T-helper 17 cell (primary cell): ENCODE data around the gene MRPS2. TPM values are rescaled to one million over a fixed set of nuclear protein-coding genes. Genes with fewer than 3 reads are reported as not detected.
A peak's percentile ranks its signal among the peaks of the same experiment; 100 is the strongest.

Experiments used
- ATAC-seq: fragments of 150-1000 bp; cut with Tn5 transposase; 2 replicates; pipeline ENCODE4 v1.10.0; 2021; ENCODE audit warnings: mild to moderate bottlenecking, moderate library complexity
- DNase-seq, 3 donors: peaks; one replicate each; pipeline versions ENCODE4 v3.0.0 to v3.0.0-alpha.2; 2020 to 2021
- H3K9me3 ChIP-seq: one replicate; pipeline ENCODE4 v1.7.0; 2013; ENCODE audit warnings: low read length, mild to moderate bottlenecking; ENCODE audit not compliant: control insufficient read depth, poor library complexity, severe bottlenecking
- H3K27ac Mint-ChIP-seq: one replicate; pipeline ENCODE4 v1.8.0; 2022; ENCODE audit warnings: mild to moderate bottlenecking, moderate library complexity, mixed read lengths
- H3K27me3 Mint-ChIP-seq: one replicate; pipeline ENCODE4 v1.8.0; 2022; ENCODE audit warnings: mixed read lengths
- H3K36me3 Mint-ChIP-seq: one replicate; pipeline ENCODE4 v1.8.0; 2022; ENCODE audit warnings: low read depth, mixed read lengths
- H3K4me1 Mint-ChIP-seq: one replicate; pipeline ENCODE4 v1.8.0; 2022; ENCODE audit warnings: mild to moderate bottlenecking, mixed read lengths
- H3K4me3 Mint-ChIP-seq: one replicate; pipeline ENCODE4 v1.8.0; 2022; ENCODE audit warnings: mild to moderate bottlenecking, moderate library complexity, mixed read lengths
- total RNA-seq, 4 donors: library from RNA in 2 of 4; stranded (reverse) in 2 of 4; gene quantifications; one replicate each; pipeline ENCODE4 v1.2.3 and lab custom pipeline; 2022 to 2026

Gene MRPS2
- total RNA-seq, 2 donors from 2014 or later: 22.3 to 25.0 TPM

DNA sequence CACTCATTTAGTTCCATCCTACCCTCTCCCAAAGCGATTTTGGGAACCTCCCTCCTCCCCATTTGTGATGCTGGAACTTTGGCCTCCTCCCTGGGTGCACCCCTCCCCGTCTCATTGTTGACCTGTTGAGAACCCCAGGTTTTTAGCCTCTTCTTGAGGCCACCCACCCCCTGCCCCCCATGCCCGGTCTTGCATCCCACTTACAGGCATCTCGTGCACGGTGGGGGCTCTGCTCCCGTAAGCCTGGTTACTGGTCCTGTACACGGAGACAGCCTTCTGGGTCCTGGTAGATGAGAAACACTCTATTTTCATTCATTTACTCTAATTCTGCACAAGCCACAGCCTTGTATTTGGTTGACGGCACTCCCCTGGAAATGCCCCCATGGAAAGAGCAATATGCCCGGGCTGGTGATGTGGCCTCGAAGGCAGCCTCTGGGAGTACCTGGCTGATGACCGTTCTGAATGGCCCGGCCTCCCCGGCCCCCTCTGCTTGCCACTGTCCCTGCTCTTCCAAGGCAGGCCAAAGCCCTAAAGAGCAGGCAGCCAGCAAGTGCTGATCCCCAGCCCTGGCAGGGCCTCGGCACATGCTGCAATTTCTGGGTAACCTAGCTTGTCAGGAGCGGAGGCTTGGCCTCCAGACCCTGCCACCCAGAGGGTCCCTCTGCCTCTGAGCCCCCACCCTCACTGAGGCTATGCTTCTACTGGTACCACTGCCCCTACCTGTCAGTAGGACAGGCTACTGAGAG is 1.9 kb upstream of the MRPS2 start:
- Mint-ChIP-seq H3K27me3 (peaks cover 8% of the 10 kb centered on the region), H3K27ac (no peak overlapping the region), H3K4me3 (peak overlapping the region; percentile 91), H3K36me3 (no peaks in the 10 kb centered on the region), H3K4me1 (peaks cover 7% of the 10 kb centered on the region)
- DNase-seq (no peak), ATAC-seq (no peak)
- no peaks in the 10 kb centered on the region for H3K9me3 ChIP-seq

DNA sequence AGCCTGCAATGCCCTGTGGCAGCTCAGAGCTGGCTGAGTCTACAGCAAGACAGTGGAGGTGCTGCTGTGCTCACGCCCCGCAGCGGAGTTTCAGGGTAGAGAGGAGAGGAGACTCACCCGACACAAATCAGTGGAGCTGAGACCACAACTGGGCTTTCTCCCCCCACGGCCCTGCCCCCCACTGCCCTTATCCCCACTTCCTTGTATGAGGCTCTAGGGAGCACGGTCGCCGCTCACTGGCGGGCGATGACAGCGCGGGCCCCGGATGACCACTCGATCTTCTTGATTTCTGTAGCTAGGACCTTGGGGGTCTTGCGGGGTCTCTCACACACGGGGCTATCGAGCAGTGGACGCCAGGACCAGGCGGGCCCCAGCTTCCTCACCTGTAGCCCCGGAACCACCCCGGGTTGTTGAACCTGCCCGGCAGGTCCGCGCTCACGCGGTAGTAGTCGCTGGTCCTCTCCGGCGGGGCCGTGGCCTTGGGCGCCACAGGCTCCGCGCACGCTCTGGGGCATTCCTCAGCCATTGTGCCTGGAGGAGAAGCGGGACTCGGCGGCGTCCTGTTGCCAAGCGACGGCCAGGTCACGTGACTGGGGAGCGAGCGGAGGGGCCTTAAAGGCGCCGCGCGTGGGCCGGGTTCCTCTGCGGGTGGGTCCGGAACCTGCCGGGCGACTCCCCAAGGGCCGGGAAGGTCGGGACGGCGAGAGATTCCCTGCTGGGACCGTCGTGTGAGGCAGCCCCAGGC is 984 bp upstream of the MRPS2 start:
- peak; percentile 82 to 87 (median 84) for DNase-seq
- H3K36me3 Mint-ChIP-seq: no peaks in the 10 kb centered on the region
- H3K27me3 Mint-ChIP-seq: peaks cover 8% of the 10 kb centered on the region
- ATAC-seq: peak; percentile 65
- peaks cover 7% of the 10 kb centered on the region for H3K4me1 Mint-ChIP-seq
- H3K9me3 ChIP-seq: no peaks in the 10 kb centered on the region
- H3K4me3 Mint-ChIP-seq: peak overlapping the region; percentile 91
- peak overlapping the region; percentile 21 for H3K27ac Mint-ChIP-seq

DNA sequence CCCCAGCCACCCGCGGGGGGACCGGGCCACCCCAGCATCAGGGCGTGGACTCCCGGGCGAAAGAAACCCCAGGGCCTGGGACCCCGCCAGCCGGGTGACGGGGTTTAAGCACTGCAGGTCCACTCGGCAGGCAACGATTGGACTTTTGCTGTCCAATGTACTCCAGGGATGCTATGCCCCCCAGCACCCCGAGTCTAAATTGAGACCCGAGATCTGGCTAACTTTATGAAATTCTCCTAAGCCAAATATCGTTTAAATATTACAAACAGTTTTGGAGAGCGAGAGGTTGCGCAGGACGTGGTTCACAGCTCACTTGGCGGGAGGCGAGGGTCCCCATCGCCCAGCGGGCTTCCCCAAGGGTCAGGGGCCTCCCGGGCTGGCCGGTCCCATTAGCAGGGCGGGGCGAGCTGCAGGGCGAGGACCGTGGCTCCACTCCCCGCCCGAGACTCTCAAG is 384 bp upstream of the MRPS2 start:
- H3K27me3 Mint-ChIP-seq: peaks cover 2% of the 10 kb centered on the region
- H3K36me3 Mint-ChIP-seq: no peaks in the 10 kb centered on the region
- ATAC-seq (peak; percentile 11), DNase-seq (no peak)
- peak overlapping the region; percentile 91 for H3K4me3 Mint-ChIP-seq
- H3K4me1 Mint-ChIP-seq: peaks cover 9% of the 10 kb centered on the region
- H3K27ac Mint-ChIP-seq: peak overlapping the region; percentile 71
- H3K9me3 ChIP-seq: no peaks in the 10 kb centered on the region

DNA sequence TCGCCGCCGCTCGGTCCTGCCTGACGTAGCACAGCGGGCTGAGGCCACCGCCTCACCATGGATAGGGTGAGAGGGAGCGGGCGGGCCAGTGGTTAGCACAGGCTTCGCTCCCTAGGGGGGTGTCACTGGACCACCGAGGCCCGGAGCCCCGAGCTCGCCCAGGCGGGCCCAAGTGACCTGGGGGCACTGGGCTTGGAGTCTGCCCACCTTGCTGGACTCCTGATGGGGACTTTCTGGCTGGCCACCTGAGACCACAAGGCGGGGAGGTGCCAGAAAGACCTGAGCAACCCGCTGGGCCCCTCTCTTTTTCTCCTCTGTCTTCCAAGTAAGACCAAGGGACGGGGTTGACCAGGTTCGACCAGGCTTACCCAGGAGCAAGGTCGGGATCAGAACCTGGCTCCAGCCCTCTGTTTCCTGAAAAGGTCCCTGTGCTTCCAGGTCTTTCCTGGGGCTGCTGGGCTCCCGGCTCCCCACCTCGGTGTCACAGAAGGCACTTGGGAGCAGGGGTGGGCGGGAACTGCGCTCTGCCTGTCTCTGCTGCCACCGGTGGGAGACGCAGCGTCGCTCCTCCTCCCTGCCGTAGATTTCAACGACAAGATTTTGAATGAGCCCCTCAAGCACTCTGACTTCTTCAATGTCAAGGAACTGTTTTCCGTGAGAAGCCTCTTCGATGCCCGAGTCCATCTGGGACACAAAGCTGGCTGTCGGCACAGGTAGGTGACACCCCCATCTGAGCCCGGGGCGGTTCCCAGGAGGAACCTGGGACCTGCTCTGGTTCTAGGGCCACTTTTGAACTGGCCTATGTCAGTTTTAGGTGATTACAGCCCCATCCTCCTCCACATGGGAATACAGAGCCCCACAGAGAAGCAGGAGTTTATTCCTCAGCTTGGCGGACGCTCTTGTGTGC is 1.0 kb downstream of the MRPS2 start:
- no peak for ATAC-seq

DNA sequence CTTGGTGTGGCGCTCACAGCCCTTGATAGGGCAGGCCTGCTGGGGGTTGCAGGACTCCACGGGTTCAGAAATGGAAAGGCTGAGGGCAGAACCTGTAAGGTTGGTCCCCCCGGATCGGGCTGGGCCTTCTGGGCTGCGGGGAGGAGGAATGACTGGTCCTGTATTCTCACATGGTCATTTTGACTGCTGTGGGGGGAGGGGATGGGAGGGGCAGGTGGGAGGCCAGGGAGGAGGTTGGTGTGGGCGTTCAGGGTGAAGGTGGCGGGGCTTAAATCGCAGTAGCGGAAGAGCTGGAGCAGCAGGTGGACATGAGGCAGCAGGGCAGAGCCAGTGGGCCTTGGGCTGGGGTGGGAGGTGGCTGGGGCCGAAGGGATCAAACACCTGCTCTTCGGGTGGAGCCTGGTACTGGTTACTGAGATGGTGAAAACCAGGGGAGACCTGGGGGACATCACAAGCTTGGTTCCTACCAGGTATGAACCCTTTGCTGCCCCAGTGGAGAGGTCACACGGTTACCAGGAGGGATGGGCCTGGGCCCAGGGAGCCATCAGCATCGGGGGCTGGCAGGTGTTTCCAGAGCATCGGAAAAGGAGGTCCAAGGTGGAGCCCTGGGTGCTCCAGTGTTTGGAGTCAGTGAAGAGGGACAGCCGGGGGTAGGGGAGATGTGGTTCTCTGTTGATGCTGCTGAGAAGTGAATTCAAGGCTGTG is 1.8 kb downstream of the MRPS2 start:
- DNase-seq (no peak), ATAC-seq (no peak)
- no peak overlapping the region for H3K27ac Mint-ChIP-seq
- H3K36me3 Mint-ChIP-seq: peaks cover 2% of the 10 kb centered on the region
- H3K27me3 Mint-ChIP-seq: no peaks in the 10 kb centered on the region
- H3K4me1 Mint-ChIP-seq: peaks cover 11% of the 10 kb centered on the region
- H3K4me3 Mint-ChIP-seq: peak overlapping the region; percentile 91
- H3K9me3 ChIP-seq: no peaks in the 10 kb centered on the region

More for the DNA sequence above, 1.0 kb downstream of the MRPS2 start:
- peak overlapping the region; percentile 91 for H3K4me3 Mint-ChIP-seq
- H3K4me1 Mint-ChIP-seq: peaks cover 11% of the 10 kb centered on the region
- no peak overlapping the region for H3K27ac Mint-ChIP-seq
- H3K9me3 ChIP-seq: no peaks in the 10 kb centered on the region
- no peaks in the 10 kb centered on the region for H3K27me3 Mint-ChIP-seq
- H3K36me3 Mint-ChIP-seq: no peaks in the 10 kb centered on the region
- DNase-seq: no peak

DNA sequence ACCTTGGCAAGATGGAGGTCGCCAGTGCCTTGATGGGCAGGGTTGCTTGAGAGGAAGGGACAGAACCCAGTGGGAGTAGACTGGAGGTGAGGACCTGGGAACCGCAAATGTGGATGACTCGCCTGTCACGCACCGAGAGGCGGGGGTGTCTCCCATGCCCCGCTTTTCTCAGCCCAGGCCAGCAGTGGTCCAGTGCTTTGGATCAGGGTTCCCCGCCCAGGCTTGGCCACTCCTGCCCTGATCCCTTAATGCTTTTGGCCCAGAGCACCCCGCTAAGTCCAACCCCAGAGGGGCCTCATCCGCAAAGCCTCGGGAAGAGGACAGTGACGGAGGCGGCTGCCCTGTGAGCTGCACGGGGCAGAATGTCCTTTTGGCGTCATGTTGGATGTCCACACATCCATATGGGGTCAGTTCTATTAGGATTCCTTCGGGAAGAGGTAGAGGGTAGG is 2.4 kb downstream of the MRPS2 start:
- no peaks in the 10 kb centered on the region for H3K9me3 ChIP-seq
- H3K27me3 Mint-ChIP-seq: no peaks in the 10 kb centered on the region
- DNase-seq: no peak
- no peak overlapping the region for H3K27ac Mint-ChIP-seq
- peaks cover 2% of the 10 kb centered on the region for H3K36me3 Mint-ChIP-seq
- no peak for ATAC-seq
- peaks cover 11% of the 10 kb centered on the region for H3K4me1 Mint-ChIP-seq
- peak overlapping the region; percentile 91 for H3K4me3 Mint-ChIP-seq

DNA sequence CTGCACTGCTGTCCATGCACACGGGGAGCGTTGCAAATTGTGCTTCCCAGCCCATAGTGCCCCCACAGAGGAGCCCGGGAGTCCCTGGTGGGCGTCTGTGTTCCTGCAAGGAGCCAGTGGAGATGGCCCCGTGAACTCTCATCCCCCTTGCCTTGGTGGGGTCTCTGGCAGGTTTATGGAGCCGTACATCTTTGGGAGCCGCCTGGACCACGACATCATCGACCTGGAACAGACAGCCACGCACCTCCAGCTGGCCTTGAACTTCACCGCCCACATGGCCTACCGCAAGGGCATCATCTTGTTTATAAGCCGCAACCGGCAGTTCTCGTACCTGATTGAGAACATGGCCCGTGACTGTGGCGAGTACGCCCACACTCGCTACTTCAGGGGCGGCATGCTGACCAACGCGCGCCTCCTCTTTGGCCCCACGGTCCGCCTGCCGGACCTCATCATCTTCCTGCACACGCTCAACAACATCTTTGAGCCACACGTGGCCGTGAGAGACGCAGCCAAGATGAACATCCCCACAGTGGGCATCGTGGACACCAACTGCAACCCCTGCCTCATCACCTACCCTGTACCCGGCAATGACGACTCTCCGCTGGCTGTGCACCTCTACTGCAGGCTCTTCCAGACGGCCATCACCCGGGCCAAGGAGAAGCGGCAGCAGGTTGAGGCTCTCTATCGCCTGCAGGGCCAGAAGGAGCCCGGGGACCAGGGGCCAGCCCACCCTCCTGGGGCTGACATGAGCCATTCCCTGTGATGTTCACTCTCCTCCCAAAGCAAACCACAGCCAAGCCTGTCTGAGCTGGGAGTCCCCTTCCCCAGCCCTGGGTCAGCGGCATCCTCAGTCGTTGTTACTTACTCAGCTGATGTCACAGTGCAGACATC is 3.1 kb downstream of the MRPS2 start:
- DNase-seq (no peak), ATAC-seq (no peak)
- Mint-ChIP-seq H3K27ac (no peak overlapping the region), H3K4me3 (peak overlapping the region; percentile 52), H3K27me3 (no peaks in the 10 kb centered on the region), H3K4me1 (peaks cover 11% of the 10 kb centered on the region), H3K36me3 (peaks cover 2% of the 10 kb centered on the region)
- no peaks in the 10 kb centered on the region for H3K9me3 ChIP-seq

DNA sequence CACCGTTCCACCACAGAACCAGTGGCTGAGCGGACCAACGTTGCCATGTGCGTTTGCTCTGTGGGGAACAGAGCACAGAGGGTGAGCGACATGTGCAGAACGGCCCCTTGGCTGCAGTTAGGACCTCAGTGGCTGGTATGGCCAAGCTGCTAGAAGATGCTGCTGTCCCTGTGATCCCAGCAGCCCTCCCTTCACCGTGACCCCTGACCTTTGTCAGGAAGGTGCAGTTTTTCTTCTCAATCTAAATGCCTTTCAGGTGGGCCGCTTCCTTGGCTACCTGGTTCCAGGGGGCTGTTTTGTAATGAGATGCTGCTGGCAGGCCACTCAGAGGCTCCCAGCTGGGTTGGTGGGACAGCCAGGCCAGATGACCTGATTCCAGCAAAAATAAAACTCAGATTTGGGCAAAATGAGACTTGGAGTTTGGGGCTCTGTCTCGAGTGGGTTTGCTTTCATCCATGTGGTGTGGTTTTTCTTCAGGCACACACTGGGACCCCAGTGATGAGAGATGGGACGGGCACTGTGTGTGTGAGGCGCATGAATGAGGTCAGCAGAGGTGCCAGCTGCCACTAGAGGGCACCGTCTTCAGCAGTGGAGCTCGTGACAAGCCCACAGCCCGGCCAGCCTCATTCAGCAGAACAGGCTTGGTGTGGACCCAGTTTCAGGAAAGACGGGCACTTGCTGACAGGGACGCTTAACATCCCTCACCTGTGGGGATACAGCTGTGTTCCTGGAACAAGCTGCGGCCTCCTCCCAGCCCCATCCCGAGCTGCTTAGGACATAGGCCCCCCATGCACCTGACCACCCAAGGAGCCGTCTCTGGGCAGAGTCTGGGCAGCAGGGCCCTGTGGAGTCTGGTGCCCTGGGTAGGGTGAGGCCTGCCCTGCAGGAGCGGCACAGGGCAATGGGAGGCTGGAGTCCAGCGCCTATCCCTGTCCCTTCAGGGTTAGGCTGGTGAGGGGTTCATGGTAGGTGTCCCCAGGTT is 4.1 kb downstream of the MRPS2 start:
- ATAC-seq (peak; percentile 20), DNase-seq (peak; percentile 30 to 46 (median 37))
- no peaks in the 10 kb centered on the region for H3K27me3 Mint-ChIP-seq
- peaks cover 11% of the 10 kb centered on the region for H3K4me1 Mint-ChIP-seq
- H3K4me3 Mint-ChIP-seq: no peak overlapping the region
- H3K27ac Mint-ChIP-seq: no peak overlapping the region
- H3K36me3 Mint-ChIP-seq: peaks cover 2% of the 10 kb centered on the region
- H3K9me3 ChIP-seq: no peaks in the 10 kb centered on the region

DNA sequence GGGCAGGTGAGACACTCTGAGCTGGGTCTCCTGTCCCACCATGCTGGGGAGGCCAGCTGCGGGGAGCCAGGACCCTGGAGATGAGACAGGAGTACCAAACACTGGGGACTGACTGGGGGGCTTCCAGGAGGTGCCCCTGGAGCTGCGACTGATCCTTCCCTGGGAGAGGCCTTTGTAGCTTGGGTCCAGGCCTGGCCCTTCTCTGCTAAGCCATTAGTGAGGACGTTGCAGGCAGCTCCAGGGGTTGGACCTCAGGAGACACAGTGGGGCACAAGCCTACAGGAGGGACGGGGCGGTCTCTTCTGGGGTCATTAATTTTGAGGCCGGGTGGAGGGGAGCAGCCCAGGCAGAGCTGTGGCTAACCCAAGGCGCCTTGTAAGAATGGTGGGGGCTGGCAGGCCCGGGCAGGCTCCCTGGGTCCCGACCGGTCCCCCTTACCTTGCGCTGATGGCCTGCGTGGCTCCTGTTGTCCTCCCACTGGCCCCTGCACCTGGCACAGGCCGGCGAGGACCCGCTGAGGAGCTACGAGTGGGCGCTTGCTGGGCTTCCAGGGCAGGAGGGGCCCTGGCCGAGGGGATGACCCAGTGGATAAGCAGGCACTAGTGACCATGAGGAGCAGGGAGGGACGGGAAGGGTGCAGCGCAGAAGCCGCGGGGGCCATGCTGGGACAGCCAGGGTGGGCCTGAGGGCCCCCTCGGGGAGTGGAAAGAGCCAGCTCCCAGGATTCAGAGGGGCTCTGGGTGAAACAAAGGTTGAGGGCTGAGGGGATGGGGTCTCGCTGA is 5.1 kb downstream of the MRPS2 start:
- peaks cover 9% of the 10 kb centered on the region for H3K4me1 Mint-ChIP-seq
- no peak for DNase-seq

DNA sequence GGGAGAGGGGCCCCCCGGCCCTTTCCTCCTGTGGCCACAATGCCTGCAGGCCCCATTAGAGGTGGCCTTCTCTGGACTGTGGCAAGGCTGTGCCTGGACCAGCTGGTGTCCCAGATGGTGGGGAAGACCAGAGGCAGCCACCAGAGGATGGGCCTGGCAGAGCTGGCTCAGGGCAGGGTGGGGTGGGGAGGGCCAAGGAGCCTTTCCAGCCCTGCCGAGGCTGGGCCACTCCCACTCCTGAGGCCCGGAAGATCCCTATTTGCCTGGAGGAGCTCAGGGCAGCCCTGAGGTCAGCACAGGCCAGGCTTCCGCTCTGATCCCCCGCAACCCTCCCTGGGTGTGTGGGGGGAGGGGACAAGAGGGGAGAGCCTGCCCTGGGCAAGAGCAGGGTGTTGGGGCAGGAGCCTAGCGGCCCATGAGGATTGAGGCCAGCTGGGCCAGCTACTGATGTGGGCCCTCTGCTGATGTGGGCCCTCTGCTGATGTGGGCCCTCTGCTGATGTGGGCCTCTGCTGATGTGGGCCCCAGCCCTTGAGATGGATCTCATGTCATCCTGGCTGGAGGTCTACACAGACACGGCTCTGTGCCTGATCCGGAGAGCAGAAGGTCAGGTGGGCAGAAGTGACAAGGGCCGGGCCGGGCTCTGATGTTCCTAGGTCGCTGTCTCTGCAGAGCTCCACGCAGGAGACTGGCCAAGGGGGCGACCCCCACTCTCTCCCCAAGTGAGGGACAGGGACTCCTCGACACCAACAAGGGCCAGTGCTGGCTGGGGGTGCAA is 6.0 kb downstream of the MRPS2 start:
- H3K9me3 ChIP-seq: no peaks in the 10 kb centered on the region
- ATAC-seq: no peak
- Mint-ChIP-seq H3K4me3 (no peak overlapping the region), H3K36me3 (peaks cover 2% of the 10 kb centered on the region), H3K27me3 (no peaks in the 10 kb centered on the region), H3K27ac (no peak overlapping the region), H3K4me1 (peaks cover 9% of the 10 kb centered on the region)
- DNase-seq: no peak

More for the DNA sequence above, 5.1 kb downstream of the MRPS2 start:
- no peak for ATAC-seq
- no peak overlapping the region for H3K27ac Mint-ChIP-seq
- peaks cover 2% of the 10 kb centered on the region for H3K36me3 Mint-ChIP-seq
- peak overlapping the region; percentile 19 for H3K4me3 Mint-ChIP-seq
- no peaks in the 10 kb centered on the region for H3K27me3 Mint-ChIP-seq
- H3K9me3 ChIP-seq: no peaks in the 10 kb centered on the region
